Kidney (tissue), 14 donors: ENCODE measurements around the gene NEK1. TPM values are rescaled to one million over a fixed set of nuclear protein-coding genes. Genes with fewer than 3 reads are reported as not detected.
A peak's percentile ranks its signal among the peaks of the same experiment; 100 is the strongest.

Experiments
- DNase-seq, 5 donors: peaks; one replicate each; pipeline ENCODE4 v3.0.0-alpha.2; 2013 to 2020
- FAIRE-seq: peaks from 2 replicates; lab custom pipeline; 2012; peaks lifted over from hg19 to GRCh38; lab: Jason Lieb, UNC
- H3K27ac ChIP-seq, 2 donors: one replicate each; pipeline ENCODE4 v1.7.0; 2013; ENCODE audit warnings: low read depth in 2 of 2, low read length in 2 of 2, inconsistent platforms in 1 of 2
- H3K27me3 ChIP-seq: one replicate; pipeline ENCODE4 v1.7.1; 2013; ENCODE audit warnings: low read length, inconsistent platforms; ENCODE audit not compliant: control insufficient read depth, insufficient read depth
- H3K36me3 ChIP-seq, 3 donors: one replicate each; pipeline versions ENCODE4 v1.7.0 to v1.7.1; 2013; ENCODE audit warnings: low read length in 3 of 3, control low read depth in 1 of 3, inconsistent platforms in 1 of 3; ENCODE audit not compliant: insufficient read depth in 3 of 3, control insufficient read depth in 2 of 3
- H3K4me1 ChIP-seq, 3 donors: one replicate each; pipeline versions ENCODE4 v1.7.0 to v1.7.1; 2013; ENCODE audit warnings: low read length in 3 of 3, inconsistent platforms in 1 of 3, low read depth in 1 of 3; ENCODE audit not compliant: control insufficient read depth in 2 of 3, insufficient read depth in 2 of 3
- H3K4me3 ChIP-seq, 3 donors: one replicate each; pipeline versions ENCODE4 v1.7.0 to v1.8.1; 2013; ENCODE audit warnings: low read length in 3 of 3, control low read depth in 1 of 3, inconsistent platforms in 1 of 3
- H3K9ac ChIP-seq, 3 donors: one replicate each; pipeline versions ENCODE4 v1.7.0 to v1.7.1; 2013; ENCODE audit warnings: low read length in 3 of 3, control low read depth in 1 of 3, inconsistent platforms in 1 of 3
- H3K9me3 ChIP-seq, 3 donors: one replicate each; pipeline versions ENCODE4 v1.7.0 to v1.7.1; 2013; ENCODE audit warnings: low read length in 3 of 3, control low read depth in 1 of 3, inconsistent platforms in 1 of 3; ENCODE audit not compliant: control insufficient read depth in 2 of 3, insufficient read depth in 1 of 3
- intact Hi-C: fragments of 100-400 bp; cut with DNase I; formaldehyde crosslinking; loops from one replicate; pipeline ENCODE4 v1.11.1; 2022
- polyA plus RNA-seq: library from polyadenylated mRNA; stranded (reverse); fragments of 350-450 nt; fragmentation: Illumina TruSeq; extraction: RNeasy Lipid Tissue Mini Kit (QIAGEN cat#74804); gene quantifications from one replicate; pipeline ENCODE4 v1.2.3, GENCODE V29; 2014; ENCODE audit warnings: low read depth, low replicate concordance; ENCODE audit not compliant: insufficient read depth
- total RNA-seq: library from RNA; stranded (reverse); fragmentation: NEBNext Ultra II Directional; extraction: Animal tissue kit (Norgen Biotek cat#: 25700); gene quantifications from one replicate; pipeline ENCODE4 v1.2.1, GENCODE V29; 2021
- TF ChIP-seq, protein P1 (sequence below): IDR thresholded peaks from 3 replicates; pipeline ENCODE4 v1.5.1; 2012; ENCODE audit warnings: mild to moderate bottlenecking, moderate library complexity, borderline replicate concordance; ENCODE audit not compliant: insufficient read depth; ENCODE audit errors: extremely low read depth
- donor health status: control.
- donor health status: control.
- donor health status: control.
- donor health status: control.
- donor health status: control.
- donor health status: DM: yes; HTN: yes; CAD: no.
- donor health status: Normal renal cell carcinoma (clear cell type).

Gene NEK1
- total and polyA plus RNA-seq, 2 donors from 2014 or later: 5.6 to 15.3 TPM

DNA sequence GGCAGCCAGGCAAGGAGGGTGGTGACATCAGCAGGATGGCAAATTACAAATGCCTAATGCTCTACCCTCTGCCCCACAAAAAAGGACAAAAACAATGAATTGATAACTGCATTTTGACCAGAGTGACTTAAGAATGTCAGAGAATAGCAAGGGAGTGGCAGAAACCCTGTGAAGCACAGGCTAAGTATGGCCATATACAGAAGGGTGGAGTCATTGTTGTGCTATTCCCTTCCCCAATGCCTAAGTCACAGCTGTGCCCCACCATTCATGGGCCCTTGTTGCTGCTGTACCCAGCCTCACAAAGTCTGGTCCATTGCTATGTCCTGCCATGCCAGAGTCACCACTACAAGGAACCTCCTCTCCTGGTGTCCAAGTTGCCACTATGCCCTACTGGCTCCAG is 123.1 kb downstream of the NEK1 start:
- H3K27ac ChIP-seq: no peak overlapping the region
- H3K4me1 ChIP-seq: no peaks in the 10 kb centered on the region
- FAIRE-seq (no peak), DNase-seq (no peak)
- H3K4me3 ChIP-seq: no peak overlapping the region
- intact Hi-C loops: loop anchor here (10.0 kb wide), 2 partner anchors 455 to 565 kb away; no protein-coding TSS in a partner anchor
- H3K9me3 ChIP-seq: no peaks in the 10 kb centered on the region
- TF ChIP-seq, protein P1, sequence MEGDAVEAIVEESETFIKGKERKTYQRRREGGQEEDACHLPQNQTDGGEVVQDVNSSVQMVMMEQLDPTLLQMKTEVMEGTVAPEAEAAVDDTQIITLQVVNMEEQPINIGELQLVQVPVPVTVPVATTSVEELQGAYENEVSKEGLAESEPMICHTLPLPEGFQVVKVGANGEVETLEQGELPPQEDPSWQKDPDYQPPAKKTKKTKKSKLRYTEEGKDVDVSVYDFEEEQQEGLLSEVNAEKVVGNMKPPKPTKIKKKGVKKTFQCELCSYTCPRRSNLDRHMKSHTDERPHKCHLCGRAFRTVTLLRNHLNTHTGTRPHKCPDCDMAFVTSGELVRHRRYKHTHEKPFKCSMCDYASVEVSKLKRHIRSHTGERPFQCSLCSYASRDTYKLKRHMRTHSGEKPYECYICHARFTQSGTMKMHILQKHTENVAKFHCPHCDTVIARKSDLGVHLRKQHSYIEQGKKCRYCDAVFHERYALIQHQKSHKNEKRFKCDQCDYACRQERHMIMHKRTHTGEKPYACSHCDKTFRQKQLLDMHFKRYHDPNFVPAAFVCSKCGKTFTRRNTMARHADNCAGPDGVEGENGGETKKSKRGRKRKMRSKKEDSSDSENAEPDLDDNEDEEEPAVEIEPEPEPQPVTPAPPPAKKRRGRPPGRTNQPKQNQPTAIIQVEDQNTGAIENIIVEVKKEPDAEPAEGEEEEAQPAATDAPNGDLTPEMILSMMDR: no peak
- no peaks in the 10 kb centered on the region for H3K27me3 ChIP-seq
- no peaks in the 10 kb centered on the region for H3K36me3 ChIP-seq
- H3K9ac ChIP-seq: no peak overlapping the region

DNA sequence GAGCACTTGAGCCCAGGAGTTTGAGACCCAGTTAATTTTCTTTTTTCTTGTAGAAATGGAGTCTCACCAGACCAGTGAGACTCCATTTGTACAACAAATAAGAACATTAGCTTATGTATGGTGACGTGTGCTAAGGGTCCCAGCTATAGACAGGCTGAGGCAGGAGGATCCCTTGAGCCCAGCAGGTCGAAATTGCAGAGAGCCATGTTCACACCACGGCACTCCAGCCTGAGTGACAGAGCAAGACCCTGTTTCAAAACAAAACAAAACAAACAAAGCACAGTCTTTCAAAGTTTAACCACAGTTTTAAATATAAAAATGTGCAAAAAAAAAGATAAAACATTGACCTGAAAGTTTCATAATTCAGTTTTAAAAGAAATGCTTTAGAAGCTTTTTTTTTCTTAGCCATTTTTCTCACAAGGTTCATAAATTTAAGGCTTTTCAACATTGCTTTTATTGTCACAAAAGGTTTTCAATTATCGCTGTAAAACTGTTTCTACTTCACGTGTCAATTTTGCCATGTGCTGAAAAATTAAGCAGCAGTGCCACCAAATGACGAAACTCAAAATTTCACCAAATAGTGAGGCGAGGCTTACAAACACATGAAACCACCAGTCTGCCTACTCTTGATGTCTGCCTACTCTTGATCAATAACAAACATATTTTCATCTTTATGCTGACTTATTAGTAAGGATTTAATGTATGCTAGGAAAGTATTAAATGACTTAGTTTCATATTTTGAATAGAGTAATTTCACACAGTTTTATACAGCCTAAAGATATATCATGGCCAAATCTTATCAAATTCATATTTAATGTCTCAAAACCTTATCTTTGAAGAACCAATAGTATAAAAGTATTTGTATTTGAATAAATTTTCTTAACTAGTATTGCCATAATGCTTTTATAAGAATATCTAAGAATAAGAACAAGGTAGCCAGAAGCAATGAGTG is 126.3 kb downstream of the NEK1 start:
- H3K9me3 ChIP-seq: no peaks in the 10 kb centered on the region
- H3K27me3 ChIP-seq: no peaks in the 10 kb centered on the region
- H3K36me3 ChIP-seq: no peaks in the 10 kb centered on the region
- FAIRE-seq (peak; percentile 97), DNase-seq (peak in 4 of 5 donors; percentile 45 to 86 (median 72))
- H3K4me3 ChIP-seq: no peak overlapping the region
- intact Hi-C loops: loop anchor here (10.0 kb wide), 2 partner anchors 451 to 561 kb away; no protein-coding TSS in a partner anchor
- no peak overlapping the region for H3K27ac ChIP-seq
- no peaks in the 10 kb centered on the region for H3K4me1 ChIP-seq
- TF ChIP-seq, protein P1: peak; percentile 63
- no peak overlapping the region for H3K9ac ChIP-seq

DNA sequence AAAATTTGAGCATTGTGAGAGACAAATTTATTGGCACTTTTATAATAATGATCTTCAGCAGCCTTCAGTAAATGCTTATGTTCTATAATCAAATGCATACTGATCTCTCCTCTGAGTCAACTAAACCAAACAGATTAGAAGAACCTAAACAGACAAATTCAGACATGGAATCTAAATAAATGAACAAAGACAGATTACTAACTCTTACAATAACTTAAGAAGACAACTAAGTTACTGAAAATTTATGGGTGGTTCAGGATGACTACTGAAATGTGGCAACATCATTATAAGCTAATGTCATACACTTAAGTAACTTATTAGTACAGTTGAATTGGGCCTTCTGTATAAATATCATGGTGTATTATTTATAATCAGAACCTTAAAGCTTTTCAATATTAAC is 127.3 kb downstream of the NEK1 start:
- intact Hi-C loops: loop anchor here (10.0 kb wide), 2 partner anchors 450 to 560 kb away; no protein-coding TSS in a partner anchor
- FAIRE-seq: no peak
- H3K9me3 ChIP-seq: no peaks in the 10 kb centered on the region

More for the DNA sequence above, 127.3 kb downstream of the NEK1 start:
- no peak overlapping the region for H3K4me3 ChIP-seq
- H3K4me1 ChIP-seq: no peaks in the 10 kb centered on the region
- DNase-seq: no peak
- no peak overlapping the region for H3K27ac ChIP-seq
- TF ChIP-seq, protein P1: no peak
- no peaks in the 10 kb centered on the region for H3K27me3 ChIP-seq
- no peak overlapping the region for H3K9ac ChIP-seq
- H3K36me3 ChIP-seq: no peaks in the 10 kb centered on the region
